B cell (primary cell): ENCODE measurements around the gene ANKRA2. TPM values are rescaled to one million over a fixed set of nuclear protein-coding genes. Genes with fewer than 3 reads are reported as not detected.

Source experiments
- ATAC-seq: fragments of 200-7000 bp; cut with Tn5 transposase; one replicate; pipeline ENCODE4 v1.10.0; 2021; ENCODE audit warnings: low read depth, mild to moderate bottlenecking, moderate number of reproducible peaks, moderate library complexity
- CTCF ChIA-PET: fragments of 350-600 bp; sonication (Branson Sonifier 250); formaldehyde crosslinking; loops from one replicate; lab custom pipeline; 2021; ENCODE audit warnings: antibody characterized with exemption, inconsistent platforms; lab: Charles Lee
- POLR2A ChIA-PET: fragments of 350-600 bp; sonication (Branson Sonifier 250); formaldehyde crosslinking; loops from one replicate; lab custom pipeline; 2021; ENCODE audit warnings: antibody characterized with exemption; lab: Charles Lee
- DNase-seq: peaks from one replicate; pipeline ENCODE4 v3.0.0; 2013
- H2AFZ ChIP-seq: 2 replicates; pipeline ENCODE4 v1.6.1; 2012; ENCODE audit warnings: mild to moderate bottlenecking, low read depth, low read length; ENCODE audit not compliant: insufficient read depth, poor library complexity, severe bottlenecking
- H3K27ac ChIP-seq, 2 donors: 1 replicate in 1 of 2; 2 replicates in 1 of 2; pipeline ENCODE4 v1.5.1; 2012 to 2013; ENCODE audit warnings: low read length in 2 of 2, mild to moderate bottlenecking in 2 of 2, moderate library complexity in 1 of 2
- H3K27me3 ChIP-seq, 4 experiments: fragments of 200-600 bp in 1 of 4; sonication (generic) in 1 of 4; replicated peaks in 1 of 4; 1 replicate in 2 of 4; 2 replicates in 2 of 4; pipeline versions ENCODE4 v1.6.1 to v1.7.0; 2013 to 2016; ENCODE audit warnings: low read length in 3 of 4, mild to moderate bottlenecking in 2 of 4, mixed read lengths in 1 of 4, moderate library complexity in 1 of 4; ENCODE audit not compliant: insufficient read depth in 4 of 4, control insufficient read depth in 3 of 4; ENCODE audit errors: control extremely low read depth in 1 of 4
- H3K36me3 ChIP-seq, 2 experiments: replicated peaks in 1 of 2; 1 replicate in 1 of 2; 2 replicates in 1 of 2; pipeline versions ENCODE4 v1.6.1 to v1.7.1; 2013; ENCODE audit warnings: low read length in 1 of 2; ENCODE audit not compliant: insufficient read depth in 2 of 2, control insufficient read depth in 1 of 2; ENCODE audit errors: control extremely low read depth in 1 of 2, extremely low read depth in 1 of 2
- H3K4me1 ChIP-seq, 2 donors: fragments of 200-600 bp in 1 of 2; sonication (generic) in 1 of 2; 1 replicate in 1 of 2; 2 replicates in 1 of 2; pipeline versions ENCODE4 v1.5.1 to v1.6.1; 2013 to 2017; ENCODE audit warnings: low read length in 2 of 2; ENCODE audit not compliant: control insufficient read depth in 2 of 2, insufficient read depth in 2 of 2
- H3K4me2 ChIP-seq: replicated peaks from 2 replicates; pipeline ENCODE3; 2012; ENCODE audit warnings: mild to moderate bottlenecking, low read depth, low read length; ENCODE audit not compliant: poor library complexity, severe bottlenecking
- H3K4me3 ChIP-seq, 5 experiments: fragments of 200-600 bp in 1 of 5; sonication (generic) in 1 of 5; 1 replicate in 3 of 5; 2 replicates in 2 of 5; pipeline versions ENCODE4 v1.5.1 to v1.7.0; 2011 to 2016; ENCODE audit warnings: low read length in 4 of 5, mild to moderate bottlenecking in 4 of 5, low read depth in 2 of 5, control low read depth in 1 of 5, moderate library complexity in 1 of 5; ENCODE audit not compliant: insufficient read depth in 1 of 5; ENCODE audit errors: control extremely low read depth in 1 of 5, extremely low read depth in 1 of 5
- H3K79me2 ChIP-seq: fragments of 200-600 bp; sonication (generic); one replicate; pipeline ENCODE4 v1.6.0; 2016; ENCODE audit warnings: low read length; ENCODE audit not compliant: control insufficient read depth, insufficient read depth
- H3K9ac ChIP-seq: fragments of 200-600 bp; sonication (generic); 2 replicates; pipeline ENCODE4 v1.6.1; 2017; ENCODE audit warnings: mild to moderate bottlenecking, low read length, moderate library complexity
- H3K9me3 ChIP-seq, 3 donors: one replicate each; pipeline versions ENCODE4 v1.6.1 to v1.7.1; 2013; ENCODE audit warnings: low read length in 2 of 3; ENCODE audit not compliant: control insufficient read depth in 2 of 3, insufficient read depth in 1 of 3; ENCODE audit errors: control extremely low read depth in 1 of 3
- H4K20me1 ChIP-seq: 2 replicates; pipeline ENCODE4 v1.6.0; 2012; ENCODE audit warnings: mild to moderate bottlenecking, low read length; ENCODE audit not compliant: insufficient read depth, control insufficient read depth, poor library complexity, severe bottlenecking
- H3K27ac Mint-ChIP-seq: one replicate; pipeline ENCODE4 v1.8.0; 2021; ENCODE audit warnings: mixed read lengths
- H3K27me3 Mint-ChIP-seq: one replicate; pipeline ENCODE4 v1.8.0; 2021; ENCODE audit warnings: mixed read lengths
- H3K4me1 Mint-ChIP-seq: one replicate; pipeline ENCODE4 v1.8.0; 2021; ENCODE audit warnings: mixed read lengths
- H3K4me3 Mint-ChIP-seq: one replicate; pipeline ENCODE4 v1.8.0; 2021; ENCODE audit warnings: mixed read lengths
- H3K9me3 Mint-ChIP-seq: one replicate; pipeline ENCODE4 v1.8.0; 2022; ENCODE audit warnings: mixed read lengths; ENCODE audit not compliant: insufficient read depth
- EZH2 ChIP-seq: IDR thresholded peaks from 2 replicates; pipeline ENCODE4 v1.6.1; 2012; ENCODE audit warnings: borderline replicate concordance, low read depth, mild to moderate bottlenecking, moderate library complexity, low read length; ENCODE audit not compliant: insufficient read depth, poor library complexity, severe bottlenecking
- WGBS: methylation state at CpG from one replicate; pipeline ENCODE4 v1.1.5; 2013; ENCODE audit warnings: missing lambda C conversion rate; ENCODE audit not compliant: insufficient coverage; 5-methylcytosine and 5-hydroxymethylcytosine counted together
- intact Hi-C: fragments of 100-400 bp; cut with micrococcal nuclease; formaldehyde crosslinking; loops from one replicate; pipeline ENCODE4 v1.10.0; 2022
- polyA plus RNA-seq: library from polyadenylated mRNA; depleted of rRNA; stranded (reverse); fragments of >200 nt; gene quantifications from 2 replicates; pipeline ENCODE4 v1.2.3, GENCODE V29; 2012
- total RNA-seq, 2 donors: library from RNA; stranded (reverse); fragments of 120-200 nt in 1 of 2; gene quantifications; 1 replicate in 1 of 2; 2 replicates in 1 of 2; pipeline versions ENCODE4 v1.2.3 to v1.2.4, GENCODE V29; 2013 to 2022
- TF ChIP-seq, protein P1 (sequence below): fragments of 200-600 bp; IDR thresholded peaks from one replicate; pipeline ENCODE4 v1.8.0; 2022; ENCODE audit warnings: antibody characterized with exemption, mild to moderate bottlenecking

The ANKRA2 gene
- total and polyA plus RNA-seq, 2 donors (not counting 1 experiment from before 2014, with no cell fraction given), result 24.1 to 47.9 TPM

DNA sequence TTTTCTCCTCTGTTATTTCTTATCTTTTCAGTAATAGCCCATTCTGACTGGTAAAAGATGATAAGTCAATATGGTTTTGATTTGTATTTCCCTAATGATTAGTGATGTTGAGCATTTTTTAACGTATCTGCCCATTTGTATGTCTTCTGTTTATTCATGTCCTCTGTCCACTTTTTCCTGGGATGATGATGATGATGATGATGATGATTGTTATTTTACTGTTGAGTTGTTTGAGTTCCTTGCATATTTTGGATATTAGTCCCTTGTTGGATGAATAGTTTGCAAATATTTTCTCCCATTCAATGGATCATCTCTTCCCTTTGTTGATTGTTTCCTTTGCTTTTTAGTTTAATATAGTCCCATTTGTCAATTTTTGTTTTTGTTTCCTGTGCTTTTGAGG lies 27.1 kb upstream of the ANKRA2 start:
- no peaks in the 10 kb centered on the region for H3K9me3 Mint-ChIP-seq
- intact Hi-C loops, result loop anchor here (10.0 kb wide), 1 partner anchor 312 kb away; no protein-coding TSS in a partner anchor
- Histone ChIP-seq H3K4me1 (no peaks in the 10 kb centered on the region), H3K36me3 (no peaks in the 10 kb centered on the region), H3K9ac (no peak overlapping the region), H3K4me3 (no peak overlapping the region), H3K27me3 (no peaks in the 10 kb centered on the region), H3K9me3 (no peaks in the 10 kb centered on the region), H4K20me1 (no peaks in the 10 kb centered on the region), H3K27ac (no peak overlapping the region), H3K79me2 (no peaks in the 10 kb centered on the region), H2AFZ (no peak overlapping the region), H3K4me2 (no peak overlapping the region)
- POLR2A ChIA-PET, result no interaction called here
- no peak overlapping the region for H3K27ac Mint-ChIP-seq
- TF ChIP-seq EZH2, result no peak
- TF ChIP-seq, protein P1, sequence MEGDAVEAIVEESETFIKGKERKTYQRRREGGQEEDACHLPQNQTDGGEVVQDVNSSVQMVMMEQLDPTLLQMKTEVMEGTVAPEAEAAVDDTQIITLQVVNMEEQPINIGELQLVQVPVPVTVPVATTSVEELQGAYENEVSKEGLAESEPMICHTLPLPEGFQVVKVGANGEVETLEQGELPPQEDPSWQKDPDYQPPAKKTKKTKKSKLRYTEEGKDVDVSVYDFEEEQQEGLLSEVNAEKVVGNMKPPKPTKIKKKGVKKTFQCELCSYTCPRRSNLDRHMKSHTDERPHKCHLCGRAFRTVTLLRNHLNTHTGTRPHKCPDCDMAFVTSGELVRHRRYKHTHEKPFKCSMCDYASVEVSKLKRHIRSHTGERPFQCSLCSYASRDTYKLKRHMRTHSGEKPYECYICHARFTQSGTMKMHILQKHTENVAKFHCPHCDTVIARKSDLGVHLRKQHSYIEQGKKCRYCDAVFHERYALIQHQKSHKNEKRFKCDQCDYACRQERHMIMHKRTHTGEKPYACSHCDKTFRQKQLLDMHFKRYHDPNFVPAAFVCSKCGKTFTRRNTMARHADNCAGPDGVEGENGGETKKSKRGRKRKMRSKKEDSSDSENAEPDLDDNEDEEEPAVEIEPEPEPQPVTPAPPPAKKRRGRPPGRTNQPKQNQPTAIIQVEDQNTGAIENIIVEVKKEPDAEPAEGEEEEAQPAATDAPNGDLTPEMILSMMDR, result no peak
- no peaks in the 10 kb centered on the region for H3K27me3 Mint-ChIP-seq
- H3K4me3 Mint-ChIP-seq, result no peak overlapping the region
- CTCF ChIA-PET, result interaction anchor here (0.7 to 7.3 kb wide), 4 partner anchors 11 to 1057 kb away, joined by 3 to 101 read pairs (median 10); no protein-coding TSS in a partner anchor
- H3K4me1 Mint-ChIP-seq, result no peaks in the 10 kb centered on the region
- DNase-seq, result no peak
- no peak for ATAC-seq
- WGBS, result no CpG with 5 or more reads among the region's 1 CpG

DNA sequence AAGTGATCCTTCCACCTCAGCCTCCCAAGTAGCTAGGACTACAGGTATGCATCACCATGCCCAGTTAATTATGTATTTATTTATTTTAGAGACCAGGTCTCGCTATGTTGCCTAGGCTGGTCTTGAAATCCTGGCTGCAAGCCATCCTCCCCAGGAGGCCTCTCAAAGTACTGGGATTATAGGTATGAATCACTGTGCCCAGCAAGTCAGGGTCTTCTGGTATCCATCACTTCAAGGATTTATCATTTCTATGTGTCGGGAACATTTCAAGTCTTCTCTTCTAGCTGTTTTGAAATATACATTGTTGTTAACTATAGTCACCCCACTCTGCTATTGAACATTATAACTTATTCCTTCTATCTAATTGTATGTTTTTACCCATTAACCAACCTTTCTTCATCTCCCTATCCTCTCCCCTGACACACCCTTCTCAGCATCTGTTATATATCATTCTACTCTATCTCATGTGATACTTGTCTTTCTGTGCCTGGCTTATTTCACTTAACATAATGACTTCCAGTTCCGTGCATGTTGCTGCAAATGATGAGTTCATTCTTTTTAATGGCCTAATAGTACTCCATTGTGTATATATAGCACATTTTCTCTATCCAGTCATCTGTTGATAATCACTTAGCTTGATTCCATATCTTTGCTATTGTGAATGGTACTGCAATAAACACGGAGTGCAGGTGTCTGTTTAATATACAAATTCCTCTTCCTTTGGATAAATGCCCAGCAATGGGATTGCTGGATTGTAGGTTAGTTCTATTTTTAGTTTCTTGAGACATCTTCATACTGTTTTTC lies 26.5 kb upstream of the ANKRA2 start:
- H3K9me3 Mint-ChIP-seq, result no peaks in the 10 kb centered on the region
- H3K27me3 Mint-ChIP-seq, result no peaks in the 10 kb centered on the region
- H3K4me3 Mint-ChIP-seq, result no peak overlapping the region
- intact Hi-C loops, result loop anchor here (1.0 to 10.0 kb wide), 3 partner anchors 200 to 1056 kb away; no protein-coding TSS in a partner anchor
- no CpG with 5 or more reads among the region's 4 CpGs for WGBS
- Histone ChIP-seq H3K9ac (no peak overlapping the region), H3K36me3 (no peaks in the 10 kb centered on the region), H3K4me1 (no peaks in the 10 kb centered on the region), H3K79me2 (no peaks in the 10 kb centered on the region), H3K4me2 (no peak overlapping the region), H2AFZ (no peak overlapping the region), H3K27ac (no peak overlapping the region), H4K20me1 (no peaks in the 10 kb centered on the region), H3K9me3 (no peaks in the 10 kb centered on the region), H3K4me3 (no peak overlapping the region), H3K27me3 (no peaks in the 10 kb centered on the region)
- DNase-seq, result no peak
- no peak overlapping the region for H3K27ac Mint-ChIP-seq
- ATAC-seq, result no peak
- CTCF ChIA-PET, result interaction anchor here (0.7 to 7.3 kb wide), 17 partner anchors 10 to 1057 kb away, joined by 3 to 101 read pairs (median 4); partner anchors contain the start of genes ANKRA2 and UTP15
- no peaks in the 10 kb centered on the region for H3K4me1 Mint-ChIP-seq
- no peak for TF ChIP-seq EZH2
- TF ChIP-seq, protein P1, result no peak
- POLR2A ChIA-PET, result no interaction called here
